ENCODE data around the gene ESPNL. TPM values are rescaled to one million over a fixed set of nuclear protein-coding genes. Genes with fewer than 3 reads are reported as not detected.
A peak's percentile ranks its signal among the peaks of the same experiment; 100 is the strongest.

ESPNL gene
- total and polyA plus RNA-seq, 5 donors from 2014 or later, result not detected

DNA sequence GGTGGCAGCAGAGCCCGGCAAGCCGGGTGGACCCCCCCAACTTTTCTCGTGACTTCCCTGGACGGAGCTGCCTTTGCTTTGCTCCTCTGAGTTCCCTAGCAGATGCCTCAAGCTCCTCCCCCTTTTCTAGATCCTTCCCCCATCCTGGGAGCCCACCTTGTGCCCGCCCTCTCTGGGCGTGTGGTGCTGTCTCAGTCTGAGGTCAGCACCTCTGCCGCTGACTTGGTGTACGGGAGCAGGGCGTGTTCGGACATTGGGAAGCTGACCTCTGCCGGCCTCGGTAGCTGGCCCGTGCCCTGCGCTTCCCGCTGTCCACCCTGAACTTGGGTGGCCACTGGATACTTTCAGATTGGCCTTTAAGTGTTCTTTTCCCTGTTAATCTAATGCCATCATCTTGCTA is 19.6 kb upstream of the ESPNL start:
- Histone ChIP-seq H3K36me3 (ENCODE audit: control insufficient read depth, insufficient read depth, low read length) (peaks cover 43% of the 10 kb centered on the region), H3K27ac (ENCODE audit: insufficient read depth, low read length, poor library complexity, severe bottlenecking) (no peak overlapping the region), H3K27me3 (ENCODE audit: control insufficient read depth, insufficient read depth, low read length) (no peaks in the 10 kb centered on the region), H3K4me1 (ENCODE audit: control insufficient read depth, insufficient read depth, low read length, poor library complexity, severe bottlenecking) (no peaks in the 10 kb centered on the region), H3K4me3 (ENCODE audit: low read depth, low read length) (no peak overlapping the region), H3K9me3 (ENCODE audit: control insufficient read depth in 2 of 2, low read length in 2 of 2) (peaks cover 0 to 4% of the 10 kb centered on the region in 2 experiments)
- no peaks in the 10 kb centered on the region for H3K27me3 Mint-ChIP-seq
- peaks cover 0 to 2% (median 0%) of the 10 kb centered on the region in 7 donors for H3K9me3 Mint-ChIP-seq
- H3K4me3 Mint-ChIP-seq, result no peak overlapping the region
- ATAC-seq (ENCODE audit: low read depth in 2 of 2), result no peak
- no peak for DNase-seq
- H3K27ac Mint-ChIP-seq, result no peak overlapping the region
- peaks cover 51% of the 10 kb centered on the region for H3K36me3 Mint-ChIP-seq
- peaks cover 0 to 18% (median 4%) of the 10 kb centered on the region in 4 donors for H3K4me1 Mint-ChIP-seq

DNA sequence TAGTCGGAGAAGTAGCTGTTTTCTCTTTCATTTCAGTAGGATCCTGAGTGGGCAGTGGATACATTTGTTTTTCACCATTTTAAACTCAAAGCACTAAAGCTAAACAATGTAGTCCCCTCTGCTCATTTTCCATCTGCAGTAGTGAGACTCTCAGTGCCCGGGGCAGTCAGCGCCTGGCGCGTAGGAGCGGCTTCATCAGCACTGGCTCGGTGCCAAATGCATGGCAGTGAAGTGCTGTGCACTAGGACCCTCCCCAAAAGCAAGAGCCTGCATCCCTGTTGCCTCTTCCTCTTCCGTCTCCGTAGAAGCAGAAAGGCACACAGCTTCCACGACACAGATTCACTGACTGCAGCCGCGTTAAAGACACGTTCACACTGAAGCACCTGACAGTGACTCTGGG is 19.0 kb upstream of the ESPNL start:
- no peaks in the 10 kb centered on the region for H3K27me3 ChIP-seq (ENCODE audit: control insufficient read depth, insufficient read depth, low read length)
- Mint-ChIP-seq H3K27me3 (no peaks in the 10 kb centered on the region), H3K27ac (no peak overlapping the region), H3K9me3 (peaks cover 0 to 2% (median 0%) of the 10 kb centered on the region in 7 donors), H3K36me3 (peaks cover 56% of the 10 kb centered on the region), H3K4me3 (no peak overlapping the region), H3K4me1 (peaks cover 0 to 18% (median 4%) of the 10 kb centered on the region in 4 donors)
- peaks cover 48% of the 10 kb centered on the region for H3K36me3 ChIP-seq (ENCODE audit: control insufficient read depth, insufficient read depth, low read length)
- H3K4me3 ChIP-seq (ENCODE audit: low read depth, low read length), result no peak overlapping the region
- ATAC-seq (ENCODE audit: low read depth in 2 of 2) (no peak), DNase-seq (no peak)
- H3K27ac ChIP-seq (ENCODE audit: insufficient read depth, low read length, poor library complexity, severe bottlenecking), result no peak overlapping the region
- peaks cover 0 to 4% of the 10 kb centered on the region in 2 experiments for H3K9me3 ChIP-seq (ENCODE audit: control insufficient read depth in 2 of 2, low read length in 2 of 2)
- H3K4me1 ChIP-seq (ENCODE audit: control insufficient read depth, insufficient read depth, low read length, poor library complexity, severe bottlenecking), result no peaks in the 10 kb centered on the region

DNA sequence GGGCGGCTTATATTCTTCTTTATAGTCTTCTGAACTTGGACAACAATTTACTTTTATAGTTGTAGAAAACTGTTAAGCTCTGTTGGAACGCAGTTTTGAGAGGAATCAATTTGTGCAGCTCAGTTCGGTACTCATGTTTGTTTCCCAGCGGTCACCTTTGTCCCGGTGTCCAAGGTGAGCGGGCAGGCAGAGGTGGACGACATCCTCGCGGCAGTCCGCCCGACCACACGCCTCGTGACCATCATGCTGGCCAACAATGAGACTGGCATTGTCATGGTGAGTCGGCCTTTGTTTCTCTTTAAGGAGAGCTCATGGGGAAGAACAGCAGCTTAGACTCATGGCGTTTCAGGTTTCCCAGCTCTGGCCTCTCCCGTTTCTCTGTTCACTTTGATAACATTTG is 18.6 kb upstream of the ESPNL start:
- Histone ChIP-seq H3K36me3 (ENCODE audit: control insufficient read depth, insufficient read depth, low read length) (peaks cover 50% of the 10 kb centered on the region), H3K9me3 (ENCODE audit: control insufficient read depth in 2 of 2, low read length in 2 of 2) (peaks cover 0 to 4% of the 10 kb centered on the region in 2 experiments), H3K27ac (ENCODE audit: insufficient read depth, low read length, poor library complexity, severe bottlenecking) (no peak overlapping the region), H3K4me1 (ENCODE audit: control insufficient read depth, insufficient read depth, low read length, poor library complexity, severe bottlenecking) (no peaks in the 10 kb centered on the region), H3K27me3 (ENCODE audit: control insufficient read depth, insufficient read depth, low read length) (no peaks in the 10 kb centered on the region), H3K4me3 (ENCODE audit: low read depth, low read length) (no peak overlapping the region)
- Mint-ChIP-seq H3K36me3 (peaks cover 53% of the 10 kb centered on the region), H3K27me3 (no peaks in the 10 kb centered on the region), H3K4me1 (peaks cover 0 to 18% (median 4%) of the 10 kb centered on the region in 4 donors), H3K4me3 (no peak overlapping the region), H3K9me3 (peaks cover 0 to 2% (median 0%) of the 10 kb centered on the region in 7 donors), H3K27ac (no peak overlapping the region)
- ATAC-seq (ENCODE audit: low read depth in 2 of 2), result no peak
- no peak for DNase-seq

DNA sequence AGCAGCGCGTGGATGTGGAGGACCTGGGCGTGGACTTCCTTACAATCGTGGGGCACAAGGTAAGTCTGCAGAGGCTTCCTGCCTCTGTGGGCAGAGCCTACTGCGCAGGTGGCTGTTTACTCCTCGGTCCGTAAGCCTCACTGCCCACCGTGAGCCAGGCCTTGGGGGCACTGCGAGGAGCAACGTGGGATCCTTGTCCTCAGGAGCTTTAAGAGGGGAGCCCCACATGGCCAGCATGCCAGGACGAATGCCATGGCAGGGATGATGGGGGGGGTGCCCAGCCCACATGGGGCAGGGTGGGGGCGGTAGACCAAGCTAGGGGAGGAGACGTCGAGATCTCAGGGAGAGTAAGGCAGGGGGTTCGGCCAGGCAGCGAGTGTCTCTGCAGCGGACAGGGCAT is 18.0 kb upstream of the ESPNL start:
- no peak for ATAC-seq (ENCODE audit: low read depth in 2 of 2)
- H3K4me1 ChIP-seq (ENCODE audit: control insufficient read depth, insufficient read depth, low read length, poor library complexity, severe bottlenecking), result no peaks in the 10 kb centered on the region
- peaks cover 0 to under 1% of the 10 kb centered on the region in 2 experiments for H3K9me3 ChIP-seq (ENCODE audit: control insufficient read depth in 2 of 2, low read length in 2 of 2)
- Mint-ChIP-seq H3K36me3 (peaks cover 50% of the 10 kb centered on the region), H3K27me3 (no peaks in the 10 kb centered on the region), H3K27ac (no peak overlapping the region), H3K4me3 (no peak overlapping the region), H3K9me3 (no peaks in the 10 kb centered on the region), H3K4me1 (peaks cover 0 to 13% (median 3%) of the 10 kb centered on the region in 4 donors)
- H3K27ac ChIP-seq (ENCODE audit: insufficient read depth, low read length, poor library complexity, severe bottlenecking), result no peak overlapping the region
- DNase-seq, result no peak
- H3K4me3 ChIP-seq (ENCODE audit: low read depth, low read length), result no peak overlapping the region
- H3K27me3 ChIP-seq (ENCODE audit: control insufficient read depth, insufficient read depth, low read length), result no peaks in the 10 kb centered on the region
- H3K36me3 ChIP-seq (ENCODE audit: control insufficient read depth, insufficient read depth, low read length), result peaks cover 50% of the 10 kb centered on the region

DNA sequence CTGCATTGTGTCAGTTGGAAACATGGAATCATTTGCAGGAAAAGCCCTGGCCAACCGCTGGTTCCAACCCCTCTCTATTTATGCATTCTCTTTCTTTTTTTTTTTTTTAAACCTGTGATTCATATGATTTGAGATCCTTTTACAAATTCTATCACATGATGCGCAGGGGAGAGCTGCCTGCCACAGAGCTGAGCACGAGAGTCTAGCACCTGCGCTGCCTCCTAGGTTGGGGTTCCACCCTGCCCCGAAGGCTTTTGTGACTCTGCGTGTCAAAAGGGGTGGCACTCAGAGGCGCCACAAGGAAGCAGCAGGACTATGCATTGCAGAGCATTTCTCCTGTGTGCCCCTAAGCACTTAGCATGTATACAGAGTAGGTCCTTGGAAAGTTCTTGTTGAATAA is 17.3 kb upstream of the ESPNL start:
- H3K4me3 ChIP-seq (ENCODE audit: low read depth, low read length), result no peak overlapping the region
- H3K4me1 ChIP-seq (ENCODE audit: control insufficient read depth, insufficient read depth, low read length, poor library complexity, severe bottlenecking), result no peaks in the 10 kb centered on the region
- DNase-seq, result no peak
- no peaks in the 10 kb centered on the region for H3K9me3 Mint-ChIP-seq
- H3K27me3 Mint-ChIP-seq, result no peaks in the 10 kb centered on the region
- no peak overlapping the region for H3K27ac ChIP-seq (ENCODE audit: insufficient read depth, low read length, poor library complexity, severe bottlenecking)
- H3K4me3 Mint-ChIP-seq, result no peak overlapping the region
- no peaks in the 10 kb centered on the region for H3K9me3 ChIP-seq (ENCODE audit: control insufficient read depth in 2 of 2, low read length in 2 of 2)
- H3K27me3 ChIP-seq (ENCODE audit: control insufficient read depth, insufficient read depth, low read length), result no peaks in the 10 kb centered on the region
- no peak for ATAC-seq (ENCODE audit: low read depth in 2 of 2)
- H3K27ac Mint-ChIP-seq, result no peak overlapping the region
- peaks cover 48% of the 10 kb centered on the region for H3K36me3 Mint-ChIP-seq
- H3K36me3 ChIP-seq (ENCODE audit: control insufficient read depth, insufficient read depth, low read length), result peaks cover 47% of the 10 kb centered on the region
- peaks cover 0 to 13% (median 4%) of the 10 kb centered on the region in 4 donors for H3K4me1 Mint-ChIP-seq

DNA sequence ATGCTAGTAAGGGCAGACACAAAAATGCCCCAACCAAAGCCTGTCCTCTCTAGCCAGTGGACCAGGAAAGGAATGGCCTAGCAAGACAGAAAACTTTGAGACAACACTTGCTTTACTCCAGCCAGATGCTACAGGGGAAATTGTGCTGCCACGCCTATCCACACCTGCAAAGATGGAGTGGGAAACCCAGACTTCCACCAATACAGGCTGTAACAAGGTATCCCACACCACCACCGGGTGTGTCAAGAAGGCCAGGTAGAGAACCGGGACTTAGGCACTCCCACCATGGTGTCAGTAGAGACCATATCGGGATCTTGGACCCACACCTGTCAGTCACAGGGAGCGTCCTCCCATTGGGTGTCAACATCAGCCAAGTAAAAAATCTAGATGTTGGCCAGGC is 16.2 kb upstream of the ESPNL start:
- Mint-ChIP-seq H3K4me1 (peaks cover 0 to 13% (median 4%) of the 10 kb centered on the region in 4 donors), H3K36me3 (peaks cover 40% of the 10 kb centered on the region), H3K9me3 (no peaks in the 10 kb centered on the region), H3K27me3 (no peaks in the 10 kb centered on the region), H3K4me3 (no peak overlapping the region), H3K27ac (no peak overlapping the region)
- no peak for ATAC-seq (ENCODE audit: low read depth in 2 of 2)
- Histone ChIP-seq H3K9me3 (ENCODE audit: control insufficient read depth in 2 of 2, low read length in 2 of 2) (no peaks in the 10 kb centered on the region), H3K4me3 (ENCODE audit: low read depth, low read length) (no peak overlapping the region), H3K36me3 (ENCODE audit: control insufficient read depth, insufficient read depth, low read length) (peaks cover 47% of the 10 kb centered on the region), H3K27ac (ENCODE audit: insufficient read depth, low read length, poor library complexity, severe bottlenecking) (no peak overlapping the region), H3K4me1 (ENCODE audit: control insufficient read depth, insufficient read depth, low read length, poor library complexity, severe bottlenecking) (no peaks in the 10 kb centered on the region), H3K27me3 (ENCODE audit: control insufficient read depth, insufficient read depth, low read length) (no peaks in the 10 kb centered on the region)
- DNase-seq, result no peak

DNA sequence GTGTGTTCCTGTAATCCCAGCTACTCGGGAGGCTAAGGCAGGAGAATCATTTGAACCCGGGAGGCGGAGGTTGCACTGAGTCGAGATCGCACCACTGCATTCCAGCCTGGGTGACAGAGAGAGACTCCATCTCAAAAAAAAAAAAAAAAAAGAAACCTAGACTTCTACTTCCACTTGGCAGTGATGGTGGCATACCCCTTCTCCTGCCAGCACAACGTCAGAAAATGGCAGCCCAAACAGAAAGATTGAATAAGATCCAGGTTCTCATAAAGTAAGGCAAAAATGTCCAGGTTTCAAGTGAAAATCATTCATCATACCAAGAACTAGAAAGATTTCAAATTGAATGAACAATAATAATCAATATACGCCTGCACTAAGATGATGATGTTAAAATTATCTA is 15.4 kb upstream of the ESPNL start:
- H3K36me3 Mint-ChIP-seq, result peaks cover 40% of the 10 kb centered on the region
- DNase-seq (no peak), ATAC-seq (ENCODE audit: low read depth in 2 of 2) (no peak)
- Histone ChIP-seq H3K27ac (ENCODE audit: insufficient read depth, low read length, poor library complexity, severe bottlenecking) (no peak overlapping the region), H3K4me3 (ENCODE audit: low read depth, low read length) (no peak overlapping the region), H3K9me3 (ENCODE audit: control insufficient read depth in 2 of 2, low read length in 2 of 2) (no peaks in the 10 kb centered on the region), H3K4me1 (ENCODE audit: control insufficient read depth, insufficient read depth, low read length, poor library complexity, severe bottlenecking) (no peaks in the 10 kb centered on the region), H3K27me3 (ENCODE audit: control insufficient read depth, insufficient read depth, low read length) (no peaks in the 10 kb centered on the region), H3K36me3 (ENCODE audit: control insufficient read depth, insufficient read depth, low read length) (peaks cover 47% of the 10 kb centered on the region)
- peaks cover 0 to 7% (median 4%) of the 10 kb centered on the region in 4 donors for H3K4me1 Mint-ChIP-seq
- H3K27ac Mint-ChIP-seq, result peak overlapping the region in 1 of 3 donors; percentile 80
- no peaks in the 10 kb centered on the region for H3K27me3 Mint-ChIP-seq
- H3K9me3 Mint-ChIP-seq, result no peaks in the 10 kb centered on the region
- H3K4me3 Mint-ChIP-seq, result no peak overlapping the region

DNA sequence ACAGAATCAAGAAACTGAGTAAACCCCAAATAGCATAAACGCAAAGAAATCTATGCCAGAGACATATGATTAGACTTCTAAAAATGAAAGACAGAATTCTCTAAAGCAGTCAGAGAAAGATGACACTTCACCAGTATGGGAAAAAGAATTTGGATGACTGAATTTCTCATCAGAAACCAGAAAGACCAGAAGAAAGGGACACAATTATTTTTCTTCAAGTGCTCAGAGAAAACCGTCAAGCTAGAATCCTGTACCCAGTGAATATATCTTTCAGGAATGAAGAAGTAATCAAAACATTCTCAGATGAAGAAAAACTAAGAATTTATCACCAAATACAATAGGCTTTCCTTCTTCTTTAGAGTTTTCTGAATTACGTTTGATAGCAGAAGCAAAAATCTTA is 14.2 kb upstream of the ESPNL start:
- Histone ChIP-seq H3K36me3 (ENCODE audit: control insufficient read depth, insufficient read depth, low read length) (peaks cover 40% of the 10 kb centered on the region), H3K4me1 (ENCODE audit: control insufficient read depth, insufficient read depth, low read length, poor library complexity, severe bottlenecking) (no peaks in the 10 kb centered on the region), H3K27me3 (ENCODE audit: control insufficient read depth, insufficient read depth, low read length) (no peaks in the 10 kb centered on the region), H3K27ac (ENCODE audit: insufficient read depth, low read length, poor library complexity, severe bottlenecking) (no peak overlapping the region), H3K4me3 (ENCODE audit: low read depth, low read length) (no peak overlapping the region), H3K9me3 (ENCODE audit: control insufficient read depth in 2 of 2, low read length in 2 of 2) (no peaks in the 10 kb centered on the region)
- Mint-ChIP-seq H3K9me3 (no peaks in the 10 kb centered on the region), H3K27me3 (no peaks in the 10 kb centered on the region), H3K4me1 (peaks cover 0 to 4% (median 3%) of the 10 kb centered on the region in 4 donors), H3K4me3 (no peak overlapping the region), H3K27ac (no peak overlapping the region), H3K36me3 (peaks cover 34% of the 10 kb centered on the region)
- ATAC-seq (ENCODE audit: low read depth in 2 of 2) (no peak), DNase-seq (no peak)
